ENCODE data around the gene UBE2QL1.

DNA sequence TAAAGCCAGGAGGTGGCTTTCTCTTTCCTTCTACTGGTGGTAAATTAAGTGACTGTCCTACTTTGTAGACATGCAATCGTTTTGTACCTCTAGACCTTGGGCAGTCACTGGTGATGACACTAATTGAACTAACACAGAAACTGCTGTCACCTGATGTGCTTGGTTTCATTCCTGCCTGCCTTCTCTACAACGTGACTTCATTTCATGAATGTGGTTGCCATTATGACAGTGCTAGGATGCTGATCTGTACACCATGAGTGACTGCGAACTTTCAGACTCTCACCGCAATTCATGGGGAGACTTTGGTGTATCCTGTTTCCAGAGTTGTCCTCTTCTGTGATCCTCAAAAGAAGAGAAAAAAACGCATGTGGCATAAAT lies 47.5 kb downstream of the UBE2QL1 start:
- TF ChIP-seq, protein P1, sequence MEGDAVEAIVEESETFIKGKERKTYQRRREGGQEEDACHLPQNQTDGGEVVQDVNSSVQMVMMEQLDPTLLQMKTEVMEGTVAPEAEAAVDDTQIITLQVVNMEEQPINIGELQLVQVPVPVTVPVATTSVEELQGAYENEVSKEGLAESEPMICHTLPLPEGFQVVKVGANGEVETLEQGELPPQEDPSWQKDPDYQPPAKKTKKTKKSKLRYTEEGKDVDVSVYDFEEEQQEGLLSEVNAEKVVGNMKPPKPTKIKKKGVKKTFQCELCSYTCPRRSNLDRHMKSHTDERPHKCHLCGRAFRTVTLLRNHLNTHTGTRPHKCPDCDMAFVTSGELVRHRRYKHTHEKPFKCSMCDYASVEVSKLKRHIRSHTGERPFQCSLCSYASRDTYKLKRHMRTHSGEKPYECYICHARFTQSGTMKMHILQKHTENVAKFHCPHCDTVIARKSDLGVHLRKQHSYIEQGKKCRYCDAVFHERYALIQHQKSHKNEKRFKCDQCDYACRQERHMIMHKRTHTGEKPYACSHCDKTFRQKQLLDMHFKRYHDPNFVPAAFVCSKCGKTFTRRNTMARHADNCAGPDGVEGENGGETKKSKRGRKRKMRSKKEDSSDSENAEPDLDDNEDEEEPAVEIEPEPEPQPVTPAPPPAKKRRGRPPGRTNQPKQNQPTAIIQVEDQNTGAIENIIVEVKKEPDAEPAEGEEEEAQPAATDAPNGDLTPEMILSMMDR (IDR thresholded peaks at IDR 0.05; ENCODE audit: control extremely low read depth in 1 of 3, insufficient read depth in 1 of 3, low read depth in 1 of 3, low read length in 3 of 3) = no peak
- no peak for TF ChIP-seq YY1 (IDR thresholded peaks at IDR 0.05; ENCODE audit: low read depth, low read length)
- TF ChIP-seq, protein P2, sequence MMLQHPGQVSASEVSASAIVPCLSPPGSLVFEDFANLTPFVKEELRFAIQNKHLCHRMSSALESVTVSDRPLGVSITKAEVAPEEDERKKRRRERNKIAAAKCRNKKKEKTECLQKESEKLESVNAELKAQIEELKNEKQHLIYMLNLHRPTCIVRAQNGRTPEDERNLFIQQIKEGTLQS (IDR thresholded peaks at IDR 0.05; ENCODE audit: insufficient read depth, low read depth, low read length) = no peak
- TF ChIP-seq, protein P3, sequence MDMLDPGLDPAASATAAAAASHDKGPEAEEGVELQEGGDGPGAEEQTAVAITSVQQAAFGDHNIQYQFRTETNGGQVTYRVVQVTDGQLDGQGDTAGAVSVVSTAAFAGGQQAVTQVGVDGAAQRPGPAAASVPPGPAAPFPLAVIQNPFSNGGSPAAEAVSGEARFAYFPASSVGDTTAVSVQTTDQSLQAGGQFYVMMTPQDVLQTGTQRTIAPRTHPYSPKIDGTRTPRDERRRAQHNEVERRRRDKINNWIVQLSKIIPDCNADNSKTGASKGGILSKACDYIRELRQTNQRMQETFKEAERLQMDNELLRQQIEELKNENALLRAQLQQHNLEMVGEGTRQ (IDR thresholded peaks at IDR 0.05; ENCODE audit: low read length) = no peak
- TF ChIP-seq, protein P4, sequence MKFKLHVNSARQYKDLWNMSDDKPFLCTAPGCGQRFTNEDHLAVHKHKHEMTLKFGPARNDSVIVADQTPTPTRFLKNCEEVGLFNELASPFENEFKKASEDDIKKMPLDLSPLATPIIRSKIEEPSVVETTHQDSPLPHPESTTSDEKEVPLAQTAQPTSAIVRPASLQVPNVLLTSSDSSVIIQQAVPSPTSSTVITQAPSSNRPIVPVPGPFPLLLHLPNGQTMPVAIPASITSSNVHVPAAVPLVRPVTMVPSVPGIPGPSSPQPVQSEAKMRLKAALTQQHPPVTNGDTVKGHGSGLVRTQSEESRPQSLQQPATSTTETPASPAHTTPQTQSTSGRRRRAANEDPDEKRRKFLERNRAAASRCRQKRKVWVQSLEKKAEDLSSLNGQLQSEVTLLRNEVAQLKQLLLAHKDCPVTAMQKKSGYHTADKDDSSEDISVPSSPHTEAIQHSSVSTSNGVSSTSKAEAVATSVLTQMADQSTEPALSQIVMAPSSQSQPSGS (IDR thresholded peaks at IDR 0.05; ENCODE audit: low read length) = no peak

All from H1 (cell line).